Dedifferentiated amniotic fluid mesenchymal stem cell (primary cell): Measurements from ENCODE around the gene ARHGEF3.

Source experiments
- DNase-seq: peaks from one replicate; pipeline ENCODE4 v3.0.0-alpha.2; 2016; ENCODE audit errors: extremely low spot score

Gene ARHGEF3, protein sequence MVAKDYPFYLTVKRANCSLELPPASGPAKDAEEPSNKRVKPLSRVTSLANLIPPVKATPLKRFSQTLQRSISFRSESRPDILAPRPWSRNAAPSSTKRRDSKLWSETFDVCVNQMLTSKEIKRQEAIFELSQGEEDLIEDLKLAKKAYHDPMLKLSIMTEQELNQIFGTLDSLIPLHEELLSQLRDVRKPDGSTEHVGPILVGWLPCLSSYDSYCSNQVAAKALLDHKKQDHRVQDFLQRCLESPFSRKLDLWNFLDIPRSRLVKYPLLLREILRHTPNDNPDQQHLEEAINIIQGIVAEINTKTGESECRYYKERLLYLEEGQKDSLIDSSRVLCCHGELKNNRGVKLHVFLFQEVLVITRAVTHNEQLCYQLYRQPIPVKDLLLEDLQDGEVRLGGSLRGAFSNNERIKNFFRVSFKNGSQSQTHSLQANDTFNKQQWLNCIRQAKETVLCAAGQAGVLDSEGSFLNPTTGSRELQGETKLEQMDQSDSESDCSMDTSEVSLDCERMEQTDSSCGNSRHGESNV

DNA sequence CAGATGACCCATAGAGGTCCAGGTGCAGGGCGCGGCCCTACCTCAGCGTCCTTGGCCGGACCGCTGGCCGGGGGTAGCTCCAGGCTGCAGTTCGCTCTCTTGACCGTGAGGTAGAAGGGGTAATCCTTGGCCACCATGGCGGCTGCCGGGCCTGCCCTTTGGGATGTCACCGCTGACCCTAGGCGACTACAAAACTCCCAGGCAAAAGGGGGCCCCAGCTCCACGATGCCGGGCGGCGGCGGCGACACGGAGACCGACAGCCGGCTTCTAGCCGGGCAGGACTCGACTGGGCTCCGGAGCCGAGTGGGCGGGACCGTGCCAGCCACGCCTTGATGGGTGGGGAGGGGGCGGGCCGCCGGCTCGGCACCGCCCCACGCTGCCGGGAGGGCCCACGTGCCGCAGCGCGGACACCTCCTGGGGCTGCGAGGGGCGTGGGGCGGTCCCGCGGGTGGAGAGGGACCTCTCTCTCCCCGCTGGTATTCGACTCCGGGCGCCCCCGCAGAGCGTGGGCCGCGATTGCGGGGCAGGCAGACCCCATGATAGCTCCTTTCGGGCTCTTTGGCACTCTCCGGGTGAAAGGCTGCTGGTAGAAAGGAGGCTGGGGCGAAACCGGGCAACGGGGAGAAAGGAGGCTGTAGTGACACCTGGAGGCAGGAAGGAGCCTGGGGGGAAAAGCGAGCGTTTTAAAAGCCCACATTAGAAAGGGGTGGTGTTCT, at the start of gene ARHGEF3:
TSS of gene ARHGEF3 (minus strand) at position 288 of the 716 bp plus-strand sequence. CDS start at position 137, 151 bp downstream.
- DNase-seq, result peak; percentile 38

DNA sequence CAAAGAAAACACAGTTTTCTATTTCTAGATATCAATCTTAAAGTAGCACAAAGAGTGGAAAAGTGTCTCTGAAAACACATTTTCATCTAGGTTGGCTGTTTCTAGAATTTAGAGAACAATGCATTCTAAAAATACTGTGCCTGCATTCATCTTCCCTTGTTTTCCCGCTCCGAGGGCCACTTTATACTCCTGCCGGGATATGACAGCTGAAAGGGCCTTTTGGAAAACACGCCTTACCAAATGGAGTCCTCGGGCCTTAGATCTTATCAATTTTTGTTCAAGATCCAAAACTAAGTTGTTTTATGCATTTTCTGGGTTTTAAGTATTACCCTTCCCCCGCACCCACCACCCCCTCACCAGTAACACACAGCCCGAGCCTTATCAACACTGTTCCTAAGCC, 47.9 kb upstream of the ARHGEF3 start:
- DNase-seq, result no peak

DNA sequence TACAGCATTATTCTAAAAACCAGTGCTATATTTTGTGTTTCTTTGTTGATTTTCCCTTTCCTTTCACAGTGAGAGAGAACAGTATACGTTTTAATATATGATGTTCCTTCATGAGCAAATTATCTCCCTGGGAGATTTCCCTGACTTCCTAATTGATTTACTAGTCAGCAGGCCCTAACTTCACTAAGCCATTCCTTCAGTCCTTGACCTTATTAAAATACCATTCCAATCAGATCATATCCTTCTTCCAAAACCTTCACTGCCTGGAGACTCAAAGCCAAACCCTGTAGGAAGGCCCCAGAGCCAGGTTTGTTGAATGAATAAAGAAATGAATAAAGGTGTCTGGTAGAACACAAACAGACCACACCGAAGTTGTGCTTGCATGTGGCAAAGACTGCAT, 43.8 kb upstream of the ARHGEF3 start:
- DNase-seq, result no peak

DNA sequence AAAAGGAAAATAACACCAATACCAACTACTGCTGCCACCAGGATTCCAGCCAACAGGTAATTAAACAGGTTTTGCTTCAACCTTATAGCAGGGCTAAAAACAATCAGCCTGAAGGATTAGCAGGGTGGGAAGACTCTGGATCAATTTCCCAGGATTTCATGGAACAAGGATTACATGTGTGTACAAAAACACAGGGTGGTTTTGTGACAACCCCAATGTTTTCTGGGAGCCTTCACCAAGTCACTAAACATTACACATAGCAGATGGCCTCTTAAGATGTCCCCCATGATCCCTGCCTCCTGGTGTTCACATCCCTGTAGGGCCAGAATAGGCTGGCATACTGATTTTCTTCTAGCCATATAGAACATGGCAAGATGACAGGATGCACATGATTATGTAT, 42.8 kb upstream of the ARHGEF3 start:
- DNase-seq, result no peak

DNA sequence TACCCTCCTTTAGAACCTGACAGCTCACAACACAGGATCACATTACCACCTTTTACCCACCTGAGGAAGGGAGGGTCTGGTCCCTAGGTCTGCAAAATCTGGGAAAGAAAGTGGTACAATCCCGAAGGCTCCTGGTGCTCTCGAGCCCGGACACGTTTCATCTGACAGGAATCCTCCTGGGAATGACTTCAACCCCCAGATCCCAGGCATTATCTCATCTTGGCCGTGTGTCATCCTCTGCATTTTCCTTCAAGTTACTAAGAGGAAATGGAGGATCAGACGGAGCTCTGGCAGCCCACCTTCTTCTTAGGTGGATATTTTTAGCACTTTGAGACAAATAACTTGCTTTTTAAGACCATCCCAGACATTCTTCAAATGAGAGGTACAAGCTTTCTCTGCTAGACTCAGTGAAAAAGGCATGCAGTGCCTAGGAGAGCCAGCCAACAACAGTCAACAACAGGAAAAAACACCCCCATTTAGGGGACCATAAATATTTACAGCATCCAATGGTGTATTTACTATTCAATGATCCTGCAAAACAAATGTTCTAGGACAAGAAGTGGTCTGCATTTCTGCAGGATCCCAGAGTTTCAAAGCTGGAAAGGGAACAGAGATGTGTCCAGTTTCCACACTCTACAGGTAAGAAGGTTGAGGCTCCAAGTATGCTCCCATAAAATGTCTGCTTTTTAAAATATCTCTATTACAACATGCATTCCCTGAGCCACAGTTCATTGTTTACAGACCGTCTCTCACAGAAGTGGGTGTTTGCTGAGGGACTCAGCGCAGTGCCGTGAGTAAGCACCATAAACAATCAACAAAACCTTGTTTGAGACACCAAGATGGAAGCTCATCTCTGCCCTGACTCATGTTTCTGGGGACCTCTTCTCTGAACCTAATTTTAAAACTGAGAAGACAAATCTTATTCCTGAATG, 38.3 kb upstream of the ARHGEF3 start:
- DNase-seq, result no peak

DNA sequence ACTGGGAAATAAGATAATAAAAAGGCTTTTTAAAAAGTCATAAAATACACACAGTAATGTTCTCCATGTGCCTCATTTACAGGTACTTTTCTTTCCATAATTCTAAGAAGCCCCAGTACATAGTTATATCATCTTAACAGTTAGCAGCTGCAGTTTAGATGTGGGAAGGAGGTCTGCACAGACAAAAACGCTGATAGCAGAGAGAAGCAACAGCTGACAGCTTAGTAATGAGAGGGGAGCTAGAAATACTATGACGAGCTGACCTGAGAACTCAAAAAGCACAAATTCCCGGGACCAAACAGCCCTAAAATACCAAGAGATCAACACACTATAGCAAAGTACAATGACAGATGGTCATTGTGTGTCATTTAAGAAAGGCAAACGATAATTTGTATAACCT, 36.7 kb upstream of the ARHGEF3 start:
- no peak for DNase-seq

DNA sequence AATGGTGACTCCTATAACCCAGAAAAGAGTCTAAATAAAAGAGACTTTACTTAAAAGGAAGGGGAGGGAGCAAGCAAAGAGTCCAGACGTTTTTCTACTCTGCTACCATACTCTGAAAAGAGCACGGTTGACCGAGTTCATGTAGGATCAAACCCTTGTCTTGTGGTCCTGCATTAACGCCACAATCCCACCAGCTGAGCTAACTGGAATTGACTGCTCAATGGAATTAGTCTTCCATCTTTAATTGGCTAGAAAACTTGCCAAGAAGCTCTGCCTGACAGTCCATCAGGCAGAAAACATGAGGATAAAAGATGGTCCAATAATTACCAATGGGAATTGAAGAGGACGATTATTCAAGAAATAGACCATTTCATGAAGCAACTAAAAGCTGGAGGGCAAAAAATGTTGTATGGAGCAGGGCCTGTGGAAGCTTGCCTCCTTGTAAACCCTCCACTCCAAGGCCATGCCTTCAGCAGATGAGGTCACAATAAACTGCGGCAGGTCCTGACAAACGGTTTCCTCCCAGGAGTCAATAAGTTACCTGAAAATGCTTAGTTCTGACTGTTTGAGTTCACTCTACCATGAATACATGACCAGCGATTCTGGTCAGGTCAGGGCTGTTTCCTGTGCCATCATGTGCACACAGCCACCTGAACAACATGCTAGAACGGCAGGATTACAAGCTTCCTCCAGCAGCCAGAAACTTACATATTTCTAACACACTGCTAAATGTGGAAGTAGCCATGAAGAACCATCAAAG, 35.6 kb upstream of the ARHGEF3 start:
- no peak for DNase-seq

DNA sequence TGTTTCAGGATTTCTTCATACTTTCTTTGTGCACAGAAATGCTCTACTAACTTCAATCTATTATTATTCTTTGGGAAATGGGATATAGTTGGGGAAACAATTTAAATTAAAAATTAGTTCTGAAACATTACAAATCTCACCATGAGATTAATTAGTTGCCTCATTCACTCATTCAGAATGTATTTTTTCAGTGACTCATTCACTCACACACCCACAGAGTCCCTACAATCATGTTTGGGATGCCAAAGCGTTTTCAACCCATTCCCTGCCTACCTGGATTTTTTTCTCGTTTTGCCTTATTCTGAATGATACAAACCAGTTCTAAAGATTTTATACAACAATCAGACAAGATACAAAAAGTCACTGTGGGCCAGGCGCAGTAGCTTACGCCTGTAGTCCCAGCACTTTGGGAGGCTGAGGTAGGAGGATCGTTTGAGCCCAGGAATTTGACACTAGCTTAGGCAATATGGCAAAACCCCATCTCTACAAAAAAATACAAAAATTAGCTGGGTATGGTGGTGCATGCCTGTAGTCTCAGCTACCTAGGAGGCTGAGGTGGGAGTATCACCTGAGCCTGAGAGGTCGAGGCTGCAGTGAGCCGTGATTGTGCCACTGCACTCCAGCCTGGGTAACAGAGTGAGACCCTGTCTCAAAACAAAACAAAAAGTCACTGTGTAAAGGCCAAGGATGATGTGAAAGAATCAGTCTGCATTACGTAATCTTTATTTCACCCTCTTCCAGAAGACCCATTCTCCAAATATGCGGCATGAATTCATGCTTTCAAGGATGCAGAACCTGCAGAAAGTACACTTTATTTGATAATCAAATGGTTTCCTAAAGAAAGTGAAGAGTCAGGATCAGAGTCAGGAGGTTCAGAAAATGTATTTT, 34.8 kb upstream of the ARHGEF3 start:
- DNase-seq, result no peak

DNA sequence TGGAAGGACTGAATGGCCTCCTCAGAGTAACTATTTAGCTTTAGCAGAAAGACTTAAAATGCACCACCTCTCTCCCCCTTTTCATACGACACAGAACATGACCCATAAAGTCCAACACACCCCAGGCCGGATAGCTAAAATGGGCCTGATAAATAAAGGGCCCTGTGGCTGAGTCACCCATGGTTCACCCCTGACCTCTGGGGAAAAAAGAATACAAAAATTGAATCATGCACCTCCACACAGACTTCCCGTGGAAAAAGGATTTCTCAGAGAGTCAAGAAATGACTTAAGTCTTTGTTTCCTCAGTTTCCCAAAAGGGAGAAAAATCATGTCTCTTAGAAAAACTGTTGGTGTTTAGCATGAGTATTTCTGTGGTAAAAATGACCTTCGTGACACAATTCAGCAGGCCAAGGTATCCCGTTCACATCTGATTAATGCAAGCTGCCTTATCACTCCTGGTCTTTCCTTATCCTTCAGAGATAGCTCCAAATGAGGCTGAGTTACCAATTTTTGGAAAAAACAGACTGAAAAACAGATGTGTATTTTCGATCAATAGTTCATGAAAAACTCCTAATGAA, 34.0 kb upstream of the ARHGEF3 start:
- DNase-seq, result no peak

DNA sequence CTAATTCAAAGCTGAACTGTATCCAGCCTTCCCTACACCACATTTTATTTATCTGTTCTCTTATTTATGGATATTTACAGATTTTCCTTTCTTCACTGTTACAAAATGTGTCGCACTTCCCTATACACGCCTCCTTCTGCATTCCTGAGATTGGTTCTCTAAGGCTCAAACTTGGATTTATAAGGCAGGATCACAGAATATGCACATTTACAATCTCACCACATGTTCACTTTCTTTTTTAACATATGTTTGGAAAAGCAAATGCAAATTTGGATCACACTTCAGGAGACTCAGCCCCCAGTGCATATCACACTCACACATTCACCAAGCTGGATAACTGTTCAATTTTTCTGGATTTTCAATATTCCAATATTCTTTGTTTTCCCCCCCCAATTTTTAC, 31.8 kb upstream of the ARHGEF3 start:
- no peak for DNase-seq

DNA sequence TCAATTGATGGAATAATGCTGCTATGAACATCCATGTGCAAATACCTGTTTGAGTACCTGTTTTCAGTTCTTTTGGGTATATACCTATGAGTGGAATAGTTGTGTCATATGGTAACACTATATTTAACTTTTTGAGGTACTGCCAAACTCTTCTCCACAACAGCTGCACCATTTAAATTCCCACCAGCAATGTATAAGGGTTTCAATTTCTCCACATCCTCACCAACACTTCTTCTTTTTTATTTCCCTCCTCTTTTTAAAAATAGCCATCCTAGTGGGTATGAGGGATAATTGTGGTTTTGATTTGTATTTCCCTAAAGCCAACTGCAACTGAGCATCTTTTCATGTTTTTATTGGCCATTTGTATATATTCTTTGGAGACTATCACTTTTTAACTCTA, 31.3 kb upstream of the ARHGEF3 start:
- no peak for DNase-seq

DNA sequence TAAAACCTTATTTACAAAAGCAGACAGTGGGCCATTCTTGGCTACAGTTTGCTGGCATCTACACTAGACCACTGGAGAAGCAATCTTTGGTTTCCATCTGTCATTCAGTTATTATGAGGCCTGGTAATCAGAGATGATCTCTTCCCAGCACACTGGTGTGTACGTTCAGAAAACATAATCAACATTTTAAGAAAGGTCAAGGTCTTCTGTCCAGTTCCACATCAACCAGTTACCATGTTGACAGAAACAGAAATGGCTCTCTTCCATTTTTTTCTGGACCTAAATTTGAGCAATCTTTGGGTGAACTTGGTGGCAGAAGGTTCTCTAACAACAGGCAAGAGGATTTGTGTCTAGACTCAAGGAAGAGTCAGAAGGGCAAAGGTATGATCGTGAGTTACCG, 29.8 kb upstream of the ARHGEF3 start:
- no peak for DNase-seq

DNA sequence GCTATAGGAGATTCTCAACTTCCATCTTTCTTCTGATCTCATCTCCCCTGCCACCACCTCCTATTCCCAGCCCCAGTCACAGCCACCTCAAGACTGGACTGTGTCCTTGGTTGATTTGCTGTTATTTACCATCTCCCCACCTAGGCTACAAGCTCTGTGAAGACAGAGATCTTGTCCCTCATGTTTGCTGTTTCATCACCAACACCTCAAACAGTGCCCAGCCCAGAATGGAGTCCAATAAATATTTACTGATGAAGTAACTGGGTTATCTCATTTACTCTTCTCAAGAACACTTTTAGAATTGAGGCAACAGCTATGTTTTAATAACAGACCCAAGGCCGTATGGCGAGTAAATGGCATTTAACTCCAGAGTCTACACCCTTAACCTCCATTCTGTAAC, 29.1 kb upstream of the ARHGEF3 start:
- no peak for DNase-seq

DNA sequence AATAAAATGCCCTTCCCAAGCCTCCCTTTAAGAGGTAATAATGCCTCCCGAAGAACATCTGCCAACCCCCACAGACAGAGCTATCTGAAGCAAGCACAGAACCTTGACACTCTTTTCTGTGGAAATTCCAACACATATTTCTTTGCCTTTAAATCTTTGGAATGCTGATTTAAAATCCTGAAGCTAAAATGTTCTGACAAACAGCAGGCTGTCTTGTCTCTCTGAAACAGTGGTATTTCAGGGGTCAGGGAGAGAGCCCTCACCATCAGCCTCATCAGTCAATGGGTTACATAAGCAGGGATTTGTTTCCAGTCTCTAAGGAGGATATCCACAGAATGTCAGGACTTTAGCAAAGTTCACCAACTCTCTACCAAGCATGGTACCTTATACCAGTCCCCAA, 27.8 kb upstream of the ARHGEF3 start:
- DNase-seq, result no peak

DNA sequence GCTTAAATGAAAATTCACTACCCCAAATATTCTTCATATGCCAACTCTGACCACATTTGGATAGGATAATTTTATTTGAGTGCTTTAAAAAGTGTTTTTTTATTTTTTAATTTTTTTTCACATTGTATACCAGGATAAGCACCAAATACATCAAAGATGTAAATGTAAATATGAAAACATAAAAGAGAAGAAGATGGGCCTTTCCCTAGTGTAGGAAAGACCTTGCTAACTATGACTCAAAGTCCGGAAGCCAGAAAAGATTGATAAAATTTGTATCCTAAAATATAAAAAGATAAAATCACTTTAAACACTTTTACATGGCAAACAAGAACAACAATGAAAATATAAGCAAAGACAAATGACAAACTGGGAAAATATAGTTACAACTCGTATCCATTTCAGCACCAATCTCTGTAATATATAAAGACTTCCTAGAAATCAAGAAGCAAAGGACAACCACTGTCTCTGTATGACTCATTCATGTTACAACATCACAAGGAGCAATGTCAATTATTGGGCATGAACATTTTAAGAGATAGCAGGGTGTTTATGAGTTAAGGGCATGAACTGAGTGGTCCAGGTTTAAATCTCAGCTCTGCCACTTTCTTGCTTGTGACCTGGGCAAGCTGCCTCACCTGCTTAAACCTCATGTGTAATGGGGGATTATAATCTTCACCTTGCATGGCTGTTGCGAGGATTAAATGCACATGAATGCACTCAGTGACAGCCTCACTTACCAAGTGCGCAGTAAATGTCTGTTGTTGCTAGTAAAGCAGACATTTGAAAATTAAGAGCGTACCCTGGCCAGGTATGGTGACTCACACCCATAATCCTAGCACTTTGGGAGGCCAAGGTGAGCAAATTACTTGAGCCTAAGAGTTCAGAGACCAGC, 25.3 kb upstream of the ARHGEF3 start:
- DNase-seq, result no peak

DNA sequence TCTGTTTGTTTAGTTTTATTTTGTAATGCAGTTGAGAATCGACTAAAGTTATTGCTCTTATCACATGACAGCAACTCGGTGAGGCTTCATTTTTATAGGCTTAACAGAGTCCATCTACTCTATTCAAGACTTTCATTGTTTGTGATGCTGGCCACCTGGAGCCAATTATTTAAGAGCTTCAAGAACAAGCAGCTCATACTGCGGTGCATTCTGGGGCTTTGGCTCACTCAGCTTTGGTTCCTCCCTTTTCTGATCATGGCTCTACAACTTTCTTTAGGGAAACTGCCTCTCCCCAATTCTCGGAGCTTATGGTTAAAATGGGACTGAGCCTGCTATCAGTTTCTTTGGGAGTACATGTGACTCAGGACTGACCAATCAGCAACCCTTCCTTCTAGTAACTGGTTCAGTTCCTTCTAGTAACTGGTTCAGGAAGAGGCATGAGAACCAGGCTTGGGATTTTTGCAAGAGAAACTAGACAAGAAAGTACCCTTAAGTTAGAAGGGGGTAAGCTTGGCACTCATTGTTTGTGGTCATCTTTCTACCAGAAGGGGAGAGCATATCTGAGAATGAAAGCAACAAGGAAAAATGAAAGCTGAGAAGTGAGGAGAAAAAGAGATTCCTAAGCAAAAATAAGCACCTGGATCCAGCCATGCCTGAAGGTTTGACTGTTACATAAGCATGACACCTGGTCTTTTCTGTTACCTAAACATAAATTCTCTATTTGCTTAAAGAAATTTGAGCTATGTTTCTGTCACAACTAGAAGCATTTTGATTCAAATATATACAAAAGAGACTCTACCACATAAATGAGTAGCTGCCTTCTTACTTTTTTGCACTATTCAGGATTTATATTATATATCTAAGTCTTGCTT, 24.1 kb upstream of the ARHGEF3 start:
- DNase-seq, result no peak

DNA sequence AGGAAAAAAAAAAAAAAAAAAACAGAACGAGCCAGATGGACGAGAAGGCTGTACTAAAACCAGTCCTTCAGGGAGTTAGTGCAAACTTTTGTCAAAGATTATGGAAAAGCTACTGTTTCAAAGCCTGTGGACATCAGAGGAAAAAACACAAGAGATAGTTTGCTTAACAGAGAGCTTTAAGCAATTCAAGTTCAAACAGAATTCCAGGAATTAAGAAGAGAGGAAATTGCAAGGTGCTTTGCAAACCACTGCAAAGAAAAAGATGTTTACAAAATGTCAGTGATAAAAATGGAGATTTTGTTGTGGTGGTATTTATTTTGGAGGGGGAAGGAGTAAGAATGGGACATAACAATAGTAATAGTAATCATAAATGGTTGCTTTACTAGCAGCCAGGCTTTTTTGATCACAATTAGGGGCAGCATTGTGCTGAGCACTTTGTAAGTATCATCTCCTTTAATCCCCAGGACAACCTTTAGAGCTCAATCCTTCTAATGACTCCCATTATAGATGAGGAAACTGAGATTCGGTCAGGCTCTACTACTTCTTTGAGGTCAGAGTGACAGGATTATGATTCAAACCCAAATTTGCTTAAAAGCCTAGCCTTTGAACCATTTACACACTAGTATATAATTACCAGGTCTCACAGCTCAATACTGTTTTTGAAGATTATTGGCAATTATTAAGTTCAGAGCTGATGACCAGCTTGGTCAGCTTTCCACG, 22.4 kb upstream of the ARHGEF3 start:
- DNase-seq, result no peak
